ENCODE data around the gene MYOG. TPM values are rescaled to one million over a fixed set of nuclear protein-coding genes. Genes with fewer than 3 reads are reported as not detected.

Gene MYOG
- total and polyA plus RNA-seq, 2 of the 4 experiments (the other 2 are of a cell fraction) = not detected

DNA sequence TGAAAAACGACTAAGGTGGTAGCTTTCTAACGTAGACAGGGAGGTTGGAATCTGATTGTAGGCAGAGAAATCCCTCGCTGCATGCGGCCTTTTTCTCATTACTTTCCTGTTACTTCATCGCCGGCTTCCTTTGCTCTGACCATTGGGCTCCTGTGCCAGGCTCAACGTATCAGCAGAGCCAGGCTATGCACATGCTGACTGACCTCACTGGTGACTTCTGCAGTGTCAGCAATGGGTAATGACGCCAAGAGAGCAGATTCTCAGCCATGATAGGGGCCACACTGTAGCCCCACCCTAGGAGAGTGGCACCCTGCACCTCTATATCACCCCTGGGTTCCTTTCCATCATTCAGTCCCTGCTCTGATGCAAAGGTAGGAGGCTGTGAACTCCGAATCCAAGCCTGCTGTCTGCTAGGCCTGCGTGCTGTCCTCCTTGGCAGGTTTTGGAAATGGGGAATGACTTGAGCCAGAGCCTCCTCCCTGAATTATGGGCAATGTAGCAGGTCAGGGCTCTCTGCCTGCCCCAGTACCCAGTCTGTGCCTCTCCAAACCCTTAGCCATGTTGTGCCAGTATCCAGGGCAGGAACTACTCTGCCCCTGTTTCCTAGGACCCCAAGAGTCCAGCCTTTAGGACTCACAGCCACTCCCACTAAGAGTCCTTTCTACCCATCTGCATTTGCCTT lies 48.2 kb downstream of the MYOG start:
- Histone ChIP-seq H2AK9ac (replicated peaks; ENCODE audit: low read depth, low read length, poor library complexity) (no peak overlapping the region), H2AFZ (replicated peaks; ENCODE audit: low read length, poor library complexity) (peak overlapping the region; percentile 80), H3K14ac (replicated peaks; ENCODE audit: low read depth, low read length) (no peak overlapping the region), H3K27ac (ENCODE audit: insufficient read depth, low read length) (no peak overlapping the region), H2BK120ac (ENCODE audit: low read depth, low read length) (no peak overlapping the region), H3K9me1 (ENCODE audit: insufficient read depth, low read length) (0 out of 2 replicates have a peak, but pooled peaks cover 5% of the 10 kb centered on the region), H3K27me3 (ENCODE audit: control insufficient read depth, insufficient read depth, low read length) (no peaks in the 10 kb centered on the region), H4K5ac (ENCODE audit: low read depth, low read length) (no peak overlapping the region), H4K91ac (ENCODE audit: insufficient read depth, low read depth, low read length) (no peak overlapping the region; the same call in 1 of the 2 replicates), H3K56ac (ENCODE audit: extremely low read depth, insufficient read depth, low read length) (no peak overlapping the region), H2BK15ac (ENCODE audit: low read depth, low read length) (peak overlapping the region; percentile 13; the same call in 1 of the 3 replicates), H3K4me1 (ENCODE audit: control insufficient read depth, insufficient read depth, low read length) (peaks cover 25% of the 10 kb centered on the region), H2BK5ac (ENCODE audit: low read depth, low read length, poor library complexity, severe bottlenecking) (peak overlapping the region; percentile 32), H2AK5ac (ENCODE audit: low read depth, low read length) (peak overlapping the region; percentile 76), H3K9ac (ENCODE audit: low read depth, low read length) (no peak overlapping the region), H4K8ac (ENCODE audit: low read depth in 2 of 2, low read length in 2 of 2) (peak overlapping the region in 1 of 2 experiments; percentile 29; a peak in 1 of 4 replicates), H3K79me1 (ENCODE audit: low read depth in 1 of 2, low read length in 2 of 2) (peaks cover 0 to 7% of the 10 kb centered on the region in 2 experiments; a peak in 2 of 4 replicates), H3K4me2 (ENCODE audit: low read depth, low read length) (no peak overlapping the region), H3K9me3 (ENCODE audit: control insufficient read depth, insufficient read depth, low read length) (no peaks in the 10 kb centered on the region), H3K4ac (ENCODE audit: low read depth, low read length) (peak overlapping the region; percentile 40; the same call in 1 of the 2 replicates), H3K36me3 (ENCODE audit: control insufficient read depth, insufficient read depth, low read length) (no peaks in the 10 kb centered on the region), H2BK20ac (ENCODE audit: low read depth, low read length) (no peak overlapping the region; the same call in 1 of the 2 replicates), H3K18ac (ENCODE audit: low read depth, low read length) (no peak overlapping the region), H3K4me3 (ENCODE audit: insufficient read depth, low read depth, low read length) (no peak overlapping the region), H3K23ac (ENCODE audit: low read depth, low read length) (no peak overlapping the region), H4K20me1 (ENCODE audit: insufficient read depth, low read length) (peaks cover 21% of the 10 kb centered on the region)
- in situ Hi-C loops (cut with MboI; ENCODE audit: low sequenced_read_pairs) = loop anchor here (5.0 kb wide), 1 partner anchor 180 kb away; no protein-coding TSS in a partner anchor
- ChIA-PET CTCF (interaction anchor here (7.2 kb wide), 1 partner anchor 178 kb away, joined by 49 read pairs; no protein-coding TSS in a partner anchor), POLR2A (ENCODE audit: unreplicated experiment) (no interaction called here)
- intact Hi-C loops (cut with micrococcal nuclease) = loop anchor here (5.0 to 10.0 kb wide), 3 partner anchors 80 to 447 kb away; no protein-coding TSS in a partner anchor
- TF ChIP-seq BHLHE40 (IDR thresholded peaks at IDR 0.05; ENCODE audit: low read depth, low read length) (no peak), FOS (IDR thresholded peaks at IDR 0.05; ENCODE audit: low read depth, low read length) (no peak), NFE2L2 (IDR thresholded peaks at IDR 0.05; ENCODE audit: low read depth, low read length) (no peak), MAFK (IDR thresholded peaks at IDR 0.05; ENCODE audit: low read depth, low read length) (peak; percentile 68), CEBPB (IDR thresholded peaks at IDR 0.05; ENCODE audit: low read depth, low read length) (no peak)
- 80% methylated on average over 2 of the region's 10 CpGs; no CpG with 5 or more reads in 1 of the 2 experiments for WGBS, 2 experiments (ENCODE audit: extremely low coverage in 2 of 2, insufficient read length in 1 of 2)
- dilution Hi-C loops (cut with HindIII; ENCODE audit: low sequenced_read_pairs, unreplicated experiment) = no loop called here
- ATAC-seq (ENCODE audit: low read depth) = peak; percentile 10
- BruUV-seq (replicated peaks) = no TSS peak
- DNase-seq = no peak

Measured in IMR-90 (cell line).